HEK293 (cell line): ENCODE results near the gene STK39.

Source experiments
- BCL11B ChIP-seq: fragments of 450-650 bp; formaldehyde crosslinking; IDR thresholded peaks from 2 replicates; pipeline ENCODE4 v1.5.1; 2016; ENCODE audit warnings: low read depth, missing biosample characterization, missing genetic modification characterization
- KLF1 ChIP-seq: fragments of 450-650 bp; formaldehyde crosslinking; IDR thresholded peaks from 2 replicates; pipeline ENCODE4 v1.5.1; 2016; ENCODE audit warnings: missing biosample characterization, missing genetic modification characterization
- KLF9 ChIP-seq: fragments of 450-650 bp; formaldehyde crosslinking; IDR thresholded peaks from 2 replicates; pipeline ENCODE4 v1.5.1; 2016; ENCODE audit warnings: missing biosample characterization, missing genetic modification characterization, low read depth
- OSR2 ChIP-seq: fragments of 450-650 bp; formaldehyde crosslinking; IDR thresholded peaks from 2 replicates; pipeline ENCODE4 v1.5.1; 2016; ENCODE audit warnings: missing biosample characterization, missing genetic modification characterization
- SALL2 ChIP-seq: fragments of 450-650 bp; formaldehyde crosslinking; IDR thresholded peaks from 2 replicates; pipeline ENCODE4 v1.5.0; 2017; ENCODE audit warnings: missing biosample characterization, mild to moderate bottlenecking, missing genetic modification characterization, borderline replicate concordance
- ZBTB48 ChIP-seq: fragments of 450-650 bp; formaldehyde crosslinking; IDR thresholded peaks from 2 replicates; pipeline ENCODE4 v1.5.1; 2016; ENCODE audit warnings: missing biosample characterization, missing genetic modification characterization
- ZNF350 ChIP-seq: fragments of 450-650 bp; formaldehyde crosslinking; IDR thresholded peaks from 2 replicates; pipeline ENCODE4 v1.5.0; 2017; ENCODE audit warnings: missing biosample characterization, mild to moderate bottlenecking, missing genetic modification characterization
- ZNF768 ChIP-seq: fragments of 450-650 bp; formaldehyde crosslinking; IDR thresholded peaks from 2 replicates; pipeline ENCODE4 v1.5.1; 2018; ENCODE audit warnings: missing biosample characterization, mild to moderate bottlenecking, missing genetic modification characterization
- ZNF791 ChIP-seq: fragments of 450-650 bp; formaldehyde crosslinking; IDR thresholded peaks from 2 replicates; pipeline ENCODE4 v1.5.1; 2016; ENCODE audit warnings: missing biosample characterization, missing genetic modification characterization
- TF ChIP-seq, protein P1 (sequence below): fragments of 450-650 bp; formaldehyde crosslinking; IDR thresholded peaks from 2 replicates; pipeline ENCODE4 v1.5.1; 2016; ENCODE audit warnings: missing biosample characterization, missing genetic modification characterization
- TF ChIP-seq, protein P2 (sequence below): fragments of 450-650 bp; formaldehyde crosslinking; IDR thresholded peaks from 2 replicates; pipeline ENCODE4 v1.5.0; 2017; ENCODE audit warnings: missing biosample characterization, missing genetic modification characterization, borderline replicate concordance
- TF ChIP-seq, protein P3 (sequence below): fragments of 450-650 bp; formaldehyde crosslinking; IDR thresholded peaks from 2 replicates; pipeline ENCODE4 v1.5.1; 2016; ENCODE audit warnings: missing biosample characterization, missing genetic modification characterization

DNA sequence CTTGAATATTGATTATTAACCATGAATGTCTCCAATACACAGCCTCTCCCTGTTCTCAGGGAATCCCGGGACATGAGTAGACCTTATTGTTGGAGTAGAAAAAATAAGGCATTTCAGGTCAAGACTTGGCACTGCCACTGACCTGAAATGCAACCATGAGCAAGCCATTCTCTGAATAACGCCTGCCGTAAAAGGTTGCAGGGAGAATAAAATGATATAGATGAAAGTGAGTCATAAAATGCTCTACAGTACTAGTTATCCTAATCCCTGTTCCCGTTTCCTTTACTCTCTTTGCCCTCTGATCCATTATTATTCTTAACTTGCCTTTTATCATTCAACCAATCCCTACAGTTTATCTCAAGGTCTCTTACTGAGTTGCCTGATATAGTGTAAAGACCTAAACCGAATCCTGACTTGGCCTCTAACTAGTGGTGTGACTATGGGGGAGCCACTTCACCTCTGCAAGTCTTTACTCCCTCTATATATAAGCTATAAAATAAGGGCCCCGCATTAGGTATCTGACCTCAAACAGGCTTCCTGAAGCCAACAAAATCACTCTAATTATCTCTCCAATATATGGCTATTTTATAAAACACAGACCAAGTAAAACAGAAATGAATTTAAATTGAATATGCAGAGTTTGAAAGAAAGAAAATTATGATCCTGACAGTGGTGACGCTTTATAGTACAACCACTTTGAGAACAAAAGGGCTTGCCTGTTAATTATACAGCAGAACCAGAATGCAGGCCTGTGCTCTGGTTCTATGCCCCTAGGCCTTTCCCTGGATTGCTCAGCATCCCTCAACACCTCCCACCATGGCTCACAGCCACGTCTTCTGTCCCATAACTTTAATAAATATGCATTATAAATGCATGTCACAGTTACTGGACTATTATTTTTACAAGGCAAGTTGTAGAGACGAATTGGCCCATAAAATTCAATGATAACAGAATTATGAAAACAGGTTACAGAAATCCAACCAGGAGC lies 183.1 kb downstream of the STK39 start:
- TF ChIP-seq BCL11B (no peak), ZNF350 (tag by site-specific recombination) (no peak), KLF1 (no peak), ZNF791 (tag by site-specific recombination) (no peak), ZBTB48 (no peak), OSR2 (no peak), ZNF768 (tag by site-specific recombination) (no peak), SALL2 (no peak), KLF9 (tag by site-specific recombination) (no peak)
- TF ChIP-seq, protein P1, sequence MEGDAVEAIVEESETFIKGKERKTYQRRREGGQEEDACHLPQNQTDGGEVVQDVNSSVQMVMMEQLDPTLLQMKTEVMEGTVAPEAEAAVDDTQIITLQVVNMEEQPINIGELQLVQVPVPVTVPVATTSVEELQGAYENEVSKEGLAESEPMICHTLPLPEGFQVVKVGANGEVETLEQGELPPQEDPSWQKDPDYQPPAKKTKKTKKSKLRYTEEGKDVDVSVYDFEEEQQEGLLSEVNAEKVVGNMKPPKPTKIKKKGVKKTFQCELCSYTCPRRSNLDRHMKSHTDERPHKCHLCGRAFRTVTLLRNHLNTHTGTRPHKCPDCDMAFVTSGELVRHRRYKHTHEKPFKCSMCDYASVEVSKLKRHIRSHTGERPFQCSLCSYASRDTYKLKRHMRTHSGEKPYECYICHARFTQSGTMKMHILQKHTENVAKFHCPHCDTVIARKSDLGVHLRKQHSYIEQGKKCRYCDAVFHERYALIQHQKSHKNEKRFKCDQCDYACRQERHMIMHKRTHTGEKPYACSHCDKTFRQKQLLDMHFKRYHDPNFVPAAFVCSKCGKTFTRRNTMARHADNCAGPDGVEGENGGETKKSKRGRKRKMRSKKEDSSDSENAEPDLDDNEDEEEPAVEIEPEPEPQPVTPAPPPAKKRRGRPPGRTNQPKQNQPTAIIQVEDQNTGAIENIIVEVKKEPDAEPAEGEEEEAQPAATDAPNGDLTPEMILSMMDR (tag by site-specific recombination): no peak
- TF ChIP-seq, protein P2, sequence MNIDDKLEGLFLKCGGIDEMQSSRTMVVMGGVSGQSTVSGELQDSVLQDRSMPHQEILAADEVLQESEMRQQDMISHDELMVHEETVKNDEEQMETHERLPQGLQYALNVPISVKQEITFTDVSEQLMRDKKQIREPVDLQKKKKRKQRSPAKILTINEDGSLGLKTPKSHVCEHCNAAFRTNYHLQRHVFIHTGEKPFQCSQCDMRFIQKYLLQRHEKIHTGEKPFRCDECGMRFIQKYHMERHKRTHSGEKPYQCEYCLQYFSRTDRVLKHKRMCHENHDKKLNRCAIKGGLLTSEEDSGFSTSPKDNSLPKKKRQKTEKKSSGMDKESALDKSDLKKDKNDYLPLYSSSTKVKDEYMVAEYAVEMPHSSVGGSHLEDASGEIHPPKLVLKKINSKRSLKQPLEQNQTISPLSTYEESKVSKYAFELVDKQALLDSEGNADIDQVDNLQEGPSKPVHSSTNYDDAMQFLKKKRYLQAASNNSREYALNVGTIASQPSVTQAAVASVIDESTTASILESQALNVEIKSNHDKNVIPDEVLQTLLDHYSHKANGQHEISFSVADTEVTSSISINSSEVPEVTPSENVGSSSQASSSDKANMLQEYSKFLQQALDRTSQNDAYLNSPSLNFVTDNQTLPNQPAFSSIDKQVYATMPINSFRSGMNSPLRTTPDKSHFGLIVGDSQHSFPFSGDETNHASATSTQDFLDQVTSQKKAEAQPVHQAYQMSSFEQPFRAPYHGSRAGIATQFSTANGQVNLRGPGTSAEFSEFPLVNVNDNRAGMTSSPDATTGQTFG (tag by site-specific recombination): no peak
- TF ChIP-seq, protein P3, sequence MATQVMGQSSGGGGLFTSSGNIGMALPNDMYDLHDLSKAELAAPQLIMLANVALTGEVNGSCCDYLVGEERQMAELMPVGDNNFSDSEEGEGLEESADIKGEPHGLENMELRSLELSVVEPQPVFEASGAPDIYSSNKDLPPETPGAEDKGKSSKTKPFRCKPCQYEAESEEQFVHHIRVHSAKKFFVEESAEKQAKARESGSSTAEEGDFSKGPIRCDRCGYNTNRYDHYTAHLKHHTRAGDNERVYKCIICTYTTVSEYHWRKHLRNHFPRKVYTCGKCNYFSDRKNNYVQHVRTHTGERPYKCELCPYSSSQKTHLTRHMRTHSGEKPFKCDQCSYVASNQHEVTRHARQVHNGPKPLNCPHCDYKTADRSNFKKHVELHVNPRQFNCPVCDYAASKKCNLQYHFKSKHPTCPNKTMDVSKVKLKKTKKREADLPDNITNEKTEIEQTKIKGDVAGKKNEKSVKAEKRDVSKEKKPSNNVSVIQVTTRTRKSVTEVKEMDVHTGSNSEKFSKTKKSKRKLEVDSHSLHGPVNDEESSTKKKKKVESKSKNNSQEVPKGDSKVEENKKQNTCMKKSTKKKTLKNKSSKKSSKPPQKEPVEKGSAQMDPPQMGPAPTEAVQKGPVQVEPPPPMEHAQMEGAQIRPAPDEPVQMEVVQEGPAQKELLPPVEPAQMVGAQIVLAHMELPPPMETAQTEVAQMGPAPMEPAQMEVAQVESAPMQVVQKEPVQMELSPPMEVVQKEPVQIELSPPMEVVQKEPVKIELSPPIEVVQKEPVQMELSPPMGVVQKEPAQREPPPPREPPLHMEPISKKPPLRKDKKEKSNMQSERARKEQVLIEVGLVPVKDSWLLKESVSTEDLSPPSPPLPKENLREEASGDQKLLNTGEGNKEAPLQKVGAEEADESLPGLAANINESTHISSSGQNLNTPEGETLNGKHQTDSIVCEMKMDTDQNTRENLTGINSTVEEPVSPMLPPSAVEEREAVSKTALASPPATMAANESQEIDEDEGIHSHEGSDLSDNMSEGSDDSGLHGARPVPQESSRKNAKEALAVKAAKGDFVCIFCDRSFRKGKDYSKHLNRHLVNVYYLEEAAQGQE (tag by site-specific recombination): no peak
